Activated CD4-positive, alpha-beta T cell treated with anti-CD3 and anti-CD28 coated beads, Interleukin-2, amount 10 ng/mL, durations not matched to agents 24 days and 14 days (primary cell): ENCODE results near the gene REEP1. TPM values are rescaled to one million over a fixed set of nuclear protein-coding genes. Genes with fewer than 3 reads are reported as not detected.
"Not testable (repeated sequence)": the region's sequence is repeated elsewhere in the genome, so short reads cannot be mapped to it uniquely, and the experiment has no call there.

Experiments used
- DNase-seq: peaks from one replicate; pipeline ENCODE4 v3.0.0; 2022
- H3K27ac Mint-ChIP-seq: one replicate; pipeline ENCODE4 v1.8.0; 2022; ENCODE audit warnings: mild to moderate bottlenecking, mixed read lengths
- H3K27me3 Mint-ChIP-seq: one replicate; pipeline ENCODE4 v1.8.0; 2022; ENCODE audit warnings: mixed read lengths
- H3K36me3 Mint-ChIP-seq: one replicate; pipeline ENCODE4 v1.8.0; 2022; ENCODE audit warnings: low read depth, mild to moderate bottlenecking, mixed read lengths
- H3K4me1 Mint-ChIP-seq: one replicate; pipeline ENCODE4 v1.8.0; 2021; ENCODE audit warnings: mixed read lengths
- H3K4me3 Mint-ChIP-seq: one replicate; pipeline ENCODE4 v1.8.0; 2022; ENCODE audit warnings: mild to moderate bottlenecking, moderate library complexity, mixed read lengths
- H3K9me3 Mint-ChIP-seq: one replicate; pipeline ENCODE4 v1.8.0; 2021; ENCODE audit warnings: mixed read lengths
- intact Hi-C: fragments of 100-400 bp; cut with micrococcal nuclease; formaldehyde crosslinking; loops from one replicate; pipeline ENCODE4 v1.15.1; 2023
- total RNA-seq: library from RNA; stranded (reverse); gene quantifications from 2 replicates; pipeline ENCODE4 v1.2.3, GENCODE V29; 2022

REEP1 gene
- total RNA-seq, 1 donor from 2014 or later: 0.44 TPM

- peaks cover 9% of the 10 kb centered on the region for H3K4me1 Mint-ChIP-seq
- peaks cover 16% of the 10 kb centered on the region for H3K27me3 Mint-ChIP-seq
- no peak for DNase-seq
- intact Hi-C loops: no loop called here
- H3K4me3 Mint-ChIP-seq: no peak overlapping the region
- no peaks in the 10 kb centered on the region for H3K9me3 Mint-ChIP-seq
- H3K27ac Mint-ChIP-seq: no peak overlapping the region
- H3K36me3 Mint-ChIP-seq: no peaks in the 10 kb centered on the region
Measured at GRCh38 chr2:86234563-86235131, 102.8 kb downstream of the REEP1 start.

GRCh38 chr2:86233436-86233835 is 104.0 kb downstream of the REEP1 start:
- Mint-ChIP-seq H3K9me3 (no peaks in the 10 kb centered on the region), H3K36me3 (no peaks in the 10 kb centered on the region), H3K27ac (no peak overlapping the region), H3K27me3 (peaks cover 16% of the 10 kb centered on the region), H3K4me3 (no peak overlapping the region), H3K4me1 (peaks cover 4% of the 10 kb centered on the region)
- no peak for DNase-seq
- intact Hi-C loops: no loop called here

- Mint-ChIP-seq H3K27ac (no peak overlapping the region), H3K36me3 (no peaks in the 10 kb centered on the region), H3K4me1 (peaks cover 2% of the 10 kb centered on the region), H3K9me3 (no peaks in the 10 kb centered on the region), H3K4me3 (no peak overlapping the region), H3K27me3 (peaks cover 16% of the 10 kb centered on the region)
- no peak for DNase-seq
- intact Hi-C loops: no loop called here
Measured at GRCh38 chr2:86232910-86233309, 104.5 kb downstream of the REEP1 start.

- Mint-ChIP-seq H3K36me3 (no peaks in the 10 kb centered on the region), H3K27me3 (peaks cover 16% of the 10 kb centered on the region), H3K4me3 (no peak overlapping the region), H3K4me1 (peaks cover 2% of the 10 kb centered on the region), H3K27ac (no peak overlapping the region), H3K9me3 (no peaks in the 10 kb centered on the region)
- peak; percentile 55 for DNase-seq
- intact Hi-C loops: no loop called here
Measured at GRCh38 chr2:86232373-86232784, 105.0 kb downstream of the REEP1 start.

- no peak for DNase-seq
- Mint-ChIP-seq H3K36me3 (no peaks in the 10 kb centered on the region), H3K27ac (no peak overlapping the region), H3K4me3 (no peak overlapping the region), H3K9me3 (no peaks in the 10 kb centered on the region), H3K27me3 (peaks cover 16% of the 10 kb centered on the region), H3K4me1 (no peaks in the 10 kb centered on the region)
- intact Hi-C loops: no loop called here
Measured at GRCh38 chr2:86231680-86232372, 105.6 kb downstream of the REEP1 start.

GRCh38 chr2:86230961-86231360 is 106.5 kb downstream of the REEP1 start:
- Mint-ChIP-seq H3K27me3 (peaks cover 16% of the 10 kb centered on the region), H3K4me3 (no peak overlapping the region), H3K9me3 (no peaks in the 10 kb centered on the region), H3K36me3 (no peaks in the 10 kb centered on the region), H3K27ac (no peak overlapping the region), H3K4me1 (no peaks in the 10 kb centered on the region)
- intact Hi-C loops: no loop called here
- DNase-seq: no peak

- intact Hi-C loops: loop anchor here (10.0 kb wide), 1 partner anchor 66 kb away; no protein-coding TSS in a partner anchor
Measured at GRCh38 chr2:86229221-86229620, 108.2 kb downstream of the REEP1 start.

GRCh38 chr2:86228574-86228973 is 108.9 kb downstream of the REEP1 start:
- peaks cover 11% of the 10 kb centered on the region for H3K4me1 Mint-ChIP-seq
- intact Hi-C loops: loop anchor here (10.0 kb wide), 1 partner anchor 66 kb away; no protein-coding TSS in a partner anchor
- H3K36me3 Mint-ChIP-seq, H3K9me3 Mint-ChIP-seq, H3K27me3 Mint-ChIP-seq, DNase-seq, H3K27ac Mint-ChIP-seq, H3K4me3 Mint-ChIP-seq: not testable (repeated sequence)

More at GRCh38 chr2:86229221-86229620, 108.2 kb downstream of the REEP1 start:
- no peak overlapping the region for H3K27ac Mint-ChIP-seq
- H3K27me3 Mint-ChIP-seq: peaks cover 11% of the 10 kb centered on the region
- H3K36me3 Mint-ChIP-seq: no peaks in the 10 kb centered on the region
- peaks cover 9% of the 10 kb centered on the region for H3K4me1 Mint-ChIP-seq
- DNase-seq: no peak
- no peaks in the 10 kb centered on the region for H3K9me3 Mint-ChIP-seq
- H3K4me3 Mint-ChIP-seq: no peak overlapping the region

- H3K4me3 Mint-ChIP-seq: no peak overlapping the region
- H3K9me3 Mint-ChIP-seq: no peaks in the 10 kb centered on the region
- H3K36me3 Mint-ChIP-seq: no peaks in the 10 kb centered on the region
- peaks cover 13% of the 10 kb centered on the region for H3K4me1 Mint-ChIP-seq
- H3K27me3 Mint-ChIP-seq: no peaks in the 10 kb centered on the region
- no peak overlapping the region for H3K27ac Mint-ChIP-seq
- intact Hi-C loops: loop anchor here (10.0 kb wide), 1 partner anchor 67 kb away; no protein-coding TSS in a partner anchor
- DNase-seq: no peak
Measured at GRCh38 chr2:86227685-86228084, 109.7 kb downstream of the REEP1 start.

GRCh38 chr2:86226636-86227520 is 110.5 kb downstream of the REEP1 start:
- Mint-ChIP-seq H3K27me3 (no peaks in the 10 kb centered on the region), H3K4me3 (no peak overlapping the region), H3K9me3 (no peaks in the 10 kb centered on the region), H3K36me3 (no peaks in the 10 kb centered on the region), H3K4me1 (peaks cover 13% of the 10 kb centered on the region), H3K27ac (no peak overlapping the region)
- no peak for DNase-seq
- intact Hi-C loops: loop anchor here (10.0 kb wide), 1 partner anchor 68 kb away; no protein-coding TSS in a partner anchor

GRCh38 chr2:86226070-86226469 is 111.4 kb downstream of the REEP1 start:
- Mint-ChIP-seq H3K36me3 (no peaks in the 10 kb centered on the region), H3K27me3 (no peaks in the 10 kb centered on the region), H3K27ac (peak overlapping the region; percentile 92), H3K4me3 (no peak overlapping the region), H3K4me1 (peaks cover 13% of the 10 kb centered on the region), H3K9me3 (no peaks in the 10 kb centered on the region)
- DNase-seq: no peak
- intact Hi-C loops: loop anchor here (10.0 kb wide), 1 partner anchor 69 kb away; no protein-coding TSS in a partner anchor

GRCh38 chr2:86225581-86225980 is 111.8 kb downstream of the REEP1 start:
- peak overlapping the region; percentile 92 for H3K27ac Mint-ChIP-seq
- no peaks in the 10 kb centered on the region for H3K27me3 Mint-ChIP-seq
- H3K4me3 Mint-ChIP-seq: peak overlapping the region; percentile 41
- intact Hi-C loops: loop anchor here (10.0 kb wide), 1 partner anchor 69 kb away; no protein-coding TSS in a partner anchor
- peak; percentile 88 for DNase-seq
- H3K4me1 Mint-ChIP-seq: peaks cover 16% of the 10 kb centered on the region
- no peaks in the 10 kb centered on the region for H3K9me3 Mint-ChIP-seq
- H3K36me3 Mint-ChIP-seq: no peaks in the 10 kb centered on the region

- Mint-ChIP-seq H3K27me3 (no peaks in the 10 kb centered on the region), H3K4me1 (peaks cover 17% of the 10 kb centered on the region), H3K36me3 (no peaks in the 10 kb centered on the region), H3K9me3 (no peaks in the 10 kb centered on the region), H3K4me3 (no peak overlapping the region), H3K27ac (peak overlapping the region; percentile 92)
- intact Hi-C loops: loop anchor here (10.0 kb wide), 1 partner anchor 70 kb away; no protein-coding TSS in a partner anchor
- DNase-seq: no peak
Measured at GRCh38 chr2:86224645-86225355, 112.6 kb downstream of the REEP1 start.
